Measurements from ENCODE around the gene CCND3. TPM values are rescaled to one million over a fixed set of nuclear protein-coding genes. Genes with fewer than 3 reads are reported as not detected.

The CCND3 gene
- total RNA-seq, 2 donors from 2014 or later = 145 to 153 TPM

DNA sequence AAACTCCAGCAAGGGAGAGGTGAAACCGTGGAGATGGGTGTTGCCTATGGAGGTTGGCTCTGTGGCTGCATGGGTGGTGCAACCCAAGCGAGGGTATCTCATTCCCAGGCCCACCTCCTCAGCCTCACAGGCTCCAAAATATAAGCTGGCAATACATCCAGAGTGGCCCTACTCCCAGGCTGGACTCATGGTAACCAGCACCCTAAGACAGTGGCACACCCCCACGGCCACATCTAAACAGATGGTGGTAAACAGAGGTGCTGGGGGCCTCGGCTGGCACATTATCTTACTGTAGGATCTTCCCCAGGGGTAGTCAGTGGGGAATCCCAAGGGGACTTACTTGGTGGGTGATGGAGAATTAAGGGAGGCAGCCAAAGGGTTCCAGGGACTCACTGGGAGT lies 33.7 kb upstream of the CCND3 start:
- TF ChIP-seq, protein P1, sequence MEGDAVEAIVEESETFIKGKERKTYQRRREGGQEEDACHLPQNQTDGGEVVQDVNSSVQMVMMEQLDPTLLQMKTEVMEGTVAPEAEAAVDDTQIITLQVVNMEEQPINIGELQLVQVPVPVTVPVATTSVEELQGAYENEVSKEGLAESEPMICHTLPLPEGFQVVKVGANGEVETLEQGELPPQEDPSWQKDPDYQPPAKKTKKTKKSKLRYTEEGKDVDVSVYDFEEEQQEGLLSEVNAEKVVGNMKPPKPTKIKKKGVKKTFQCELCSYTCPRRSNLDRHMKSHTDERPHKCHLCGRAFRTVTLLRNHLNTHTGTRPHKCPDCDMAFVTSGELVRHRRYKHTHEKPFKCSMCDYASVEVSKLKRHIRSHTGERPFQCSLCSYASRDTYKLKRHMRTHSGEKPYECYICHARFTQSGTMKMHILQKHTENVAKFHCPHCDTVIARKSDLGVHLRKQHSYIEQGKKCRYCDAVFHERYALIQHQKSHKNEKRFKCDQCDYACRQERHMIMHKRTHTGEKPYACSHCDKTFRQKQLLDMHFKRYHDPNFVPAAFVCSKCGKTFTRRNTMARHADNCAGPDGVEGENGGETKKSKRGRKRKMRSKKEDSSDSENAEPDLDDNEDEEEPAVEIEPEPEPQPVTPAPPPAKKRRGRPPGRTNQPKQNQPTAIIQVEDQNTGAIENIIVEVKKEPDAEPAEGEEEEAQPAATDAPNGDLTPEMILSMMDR (IDR thresholded peaks at IDR 0.05) = no peak
- TF ChIP-seq POLR2AphosphoS5 (IDR thresholded peaks at IDR 0.05) = no peak
- no peak for TF ChIP-seq POLR2A (IDR thresholded peaks at IDR 0.05)
- no peak overlapping the region for H3K27ac ChIP-seq
- no peak for DNase-seq (ENCODE audit: low spot score)
- no peaks in the 10 kb centered on the region for H3K9me3 ChIP-seq
- 77% methylated on average over 4 of the region's 4 CpGs for WGBS
- H3K4me1 ChIP-seq (replicated peaks) = no peaks in the 10 kb centered on the region
- intact Hi-C loops (cut with DNase I) = no loop called here
- H3K36me3 ChIP-seq = no peaks in the 10 kb centered on the region
- no peak overlapping the region for H3K4me3 ChIP-seq
- no peaks in the 10 kb centered on the region for H3K27me3 ChIP-seq (replicated peaks; ENCODE audit: insufficient read depth)

DNA sequence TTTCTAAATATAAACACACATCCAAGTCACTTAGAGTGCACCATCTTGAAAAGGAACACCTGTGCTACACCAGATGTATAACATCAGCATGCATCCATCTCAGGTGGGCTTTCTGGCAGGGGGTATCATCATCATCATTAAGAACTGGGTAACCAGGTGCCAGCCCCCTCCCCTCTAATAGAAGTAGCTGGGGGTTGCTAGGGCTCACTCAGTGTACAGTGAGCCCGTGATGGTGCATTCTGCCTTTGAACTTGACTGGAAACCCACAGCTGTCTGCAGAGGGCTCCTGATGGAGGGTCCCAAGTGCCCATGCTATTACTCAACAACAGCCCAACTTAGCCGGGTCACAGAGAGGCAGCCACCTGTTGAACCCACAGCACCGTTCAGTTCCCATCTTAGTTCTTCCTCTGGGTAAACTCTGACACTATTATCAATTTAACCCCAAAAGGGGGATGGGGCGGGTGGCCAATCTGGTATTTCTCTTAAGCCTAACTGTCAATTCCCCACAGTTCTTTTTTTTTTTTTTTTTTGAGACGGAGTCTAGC lies 32.7 kb upstream of the CCND3 start:
- Histone ChIP-seq H3K4me1 (replicated peaks) (no peaks in the 10 kb centered on the region), H3K4me3 (no peak overlapping the region), H3K9me3 (no peaks in the 10 kb centered on the region), H3K36me3 (no peaks in the 10 kb centered on the region), H3K27ac (no peak overlapping the region), H3K27me3 (replicated peaks; ENCODE audit: insufficient read depth) (no peaks in the 10 kb centered on the region)
- DNase-seq (ENCODE audit: low spot score) = no peak
- intact Hi-C loops (cut with DNase I) = no loop called here
- WGBS = 94% methylated on average over 5 of the region's 5 CpGs
- TF ChIP-seq, protein P1 (IDR thresholded peaks at IDR 0.05) = no peak
- TF ChIP-seq POLR2AphosphoS5 (IDR thresholded peaks at IDR 0.05) (no peak), POLR2A (IDR thresholded peaks at IDR 0.05) (no peak)

DNA sequence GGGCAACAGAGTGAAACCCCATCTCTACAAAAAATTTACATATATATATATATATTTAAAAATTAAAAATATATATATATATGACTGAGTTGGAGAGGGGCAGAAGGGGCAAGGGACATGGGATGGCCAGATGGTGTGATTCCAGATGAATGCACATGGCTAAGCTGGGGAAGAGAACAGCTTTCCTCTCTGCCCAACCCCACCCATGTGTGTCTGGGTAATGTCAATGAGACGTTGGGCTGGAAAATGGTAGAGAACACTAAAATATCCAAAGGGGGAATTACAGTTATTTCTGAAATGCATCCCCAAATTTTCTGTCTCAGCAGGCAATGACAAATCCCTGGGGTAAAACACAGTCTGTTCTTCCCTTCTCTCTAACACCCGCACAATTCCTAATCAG lies 31.2 kb upstream of the CCND3 start:
- DNase-seq (ENCODE audit: low spot score) = no peak
- H3K27me3 ChIP-seq (replicated peaks; ENCODE audit: insufficient read depth) = no peaks in the 10 kb centered on the region
- H3K4me3 ChIP-seq = no peak overlapping the region
- no peaks in the 10 kb centered on the region for H3K9me3 ChIP-seq
- H3K27ac ChIP-seq = no peak overlapping the region
- intact Hi-C loops (cut with DNase I) = no loop called here
- no peaks in the 10 kb centered on the region for H3K4me1 ChIP-seq (replicated peaks)
- TF ChIP-seq, protein P1 (IDR thresholded peaks at IDR 0.05) = no peak
- TF ChIP-seq POLR2AphosphoS5 (IDR thresholded peaks at IDR 0.05) (no peak), POLR2A (IDR thresholded peaks at IDR 0.05) (no peak)
- H3K36me3 ChIP-seq = no peaks in the 10 kb centered on the region
- WGBS = 69% methylated on average over 2 of the region's 2 CpGs

DNA sequence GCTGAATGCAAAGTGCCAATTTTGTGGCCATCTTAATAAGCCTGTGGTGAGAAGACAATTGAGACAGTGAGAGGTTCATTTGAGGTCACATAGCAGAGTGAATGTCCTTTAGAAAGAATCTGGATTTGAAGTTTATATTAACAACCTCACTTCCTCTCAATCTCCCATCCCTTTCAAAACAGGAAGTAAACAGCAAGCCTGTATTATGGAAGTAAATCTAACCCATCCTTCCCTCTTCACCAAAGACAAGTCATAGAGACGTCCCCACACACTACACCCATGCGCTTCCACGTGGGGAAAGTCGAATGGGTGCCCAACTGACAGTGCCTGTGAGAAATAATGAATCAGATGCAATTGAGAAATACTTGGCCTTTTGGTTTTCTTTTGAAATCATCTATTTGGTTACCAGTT lies 28.8 kb upstream of the CCND3 start:
- 64% methylated on average over 4 of the region's 4 CpGs for WGBS
- intact Hi-C loops (cut with DNase I) = no loop called here
- Histone ChIP-seq H3K27me3 (replicated peaks; ENCODE audit: insufficient read depth) (no peaks in the 10 kb centered on the region), H3K4me3 (no peak overlapping the region), H3K9me3 (no peaks in the 10 kb centered on the region), H3K36me3 (no peaks in the 10 kb centered on the region), H3K4me1 (replicated peaks) (no peaks in the 10 kb centered on the region), H3K27ac (no peak overlapping the region)
- TF ChIP-seq POLR2A (IDR thresholded peaks at IDR 0.05) (no peak), POLR2AphosphoS5 (IDR thresholded peaks at IDR 0.05) (no peak)
- TF ChIP-seq, protein P1 (IDR thresholded peaks at IDR 0.05) = no peak
- DNase-seq (ENCODE audit: low spot score) = no peak

Measured in prostate gland (tissue), 2 donors.